Gastrocnemius medialis (tissue), 4 donors: ENCODE data around the gene MCF2L2.

ENCODE experiments used
- CTCF ChIP-seq, 5 experiments: fragments of 450-650 bp in 3 of 5; fragments of 200-600 bp in 2 of 5; sonication (generic) in 2 of 5; IDR thresholded peaks in 4 of 5; conservative IDR thresholded peaks in 1 of 5; 1 replicate in 4 of 5; 2 replicates in 1 of 5; pipeline ENCODE4 v1.5.1; 2016 to 2019; ENCODE audit warnings: antibody characterized with exemption in 5 of 5, mild to moderate bottlenecking in 3 of 5, moderate library complexity in 3 of 5
- POLR2A ChIP-seq, 2 donors: fragments of 450-650 bp; IDR thresholded peaks; one replicate each; pipeline ENCODE4 v1.6.1; 2017; ENCODE audit warnings: antibody characterized with exemption in 2 of 2, mild to moderate bottlenecking in 2 of 2, moderate library complexity in 2 of 2

GRCh38 chr3:183350164-183350563 is 78.3 kb downstream of the MCF2L2 start:
- no peak for TF ChIP-seq CTCF (IDR thresholded peaks at IDR 0.05 in 4 of 5, conservative IDR thresholded peaks at IDR 0.05 in 1 of 5)
- TF ChIP-seq POLR2A (IDR thresholded peaks at IDR 0.05) = no peak
